ENCODE results near the gene ATP5F1C. TPM values are rescaled to one million over a fixed set of nuclear protein-coding genes. Genes with fewer than 3 reads are reported as not detected.

The ATP5F1C gene
- polyA plus RNA-seq, 1 of the 3 experiments (the other 2 are of a cell fraction): 299 TPM

DNA sequence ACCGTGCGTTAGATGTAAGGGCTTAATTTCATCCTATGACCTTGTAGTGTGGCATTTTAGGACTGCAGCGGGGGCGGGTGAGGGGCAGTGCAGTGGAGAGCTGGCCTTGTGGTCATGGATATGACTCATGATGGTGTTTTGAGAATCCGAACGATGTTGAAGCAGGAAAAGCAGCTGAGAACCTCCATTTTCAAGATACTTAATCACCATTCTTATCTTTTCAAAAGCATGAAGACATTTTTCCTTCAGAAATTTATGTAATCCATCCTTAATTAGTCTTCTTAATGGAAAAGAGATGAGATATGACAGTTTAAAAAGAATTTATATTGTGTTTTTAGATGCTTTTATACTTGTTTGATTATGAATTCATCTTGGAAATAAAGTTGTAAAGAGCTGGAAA, 9.6 kb downstream of the ATP5F1C start:
- no peaks in the 10 kb centered on the region for H3K9me3 ChIP-seq
- peak overlapping the region in 1 of 2 experiments; percentile 0; a peak in 1 of 4 replicates for H3K4me3 ChIP-seq (ENCODE audit: low read depth in 2 of 2, low read length in 1 of 2)
- H3F3A ChIP-seq (replicated peaks; ENCODE audit: insufficient read depth): peaks cover 35% of the 10 kb centered on the region
- no peaks in the 10 kb centered on the region for H3K27me3 ChIP-seq (ENCODE audit: insufficient read depth)
- peak overlapping the region; percentile 36; the same call in 1 of the 2 replicates for H3K9ac ChIP-seq
- H4K20me1 ChIP-seq (ENCODE audit: insufficient read depth): peaks cover 29% of the 10 kb centered on the region
- H3K4me1 ChIP-seq (ENCODE audit: control insufficient read depth in 1 of 2, insufficient read depth in 2 of 2, low read depth in 1 of 2, low read length in 1 of 2): peaks cover 0 to 18% of the 10 kb centered on the region in 2 experiments
- no peak overlapping the region for H2AFZ ChIP-seq (ENCODE audit: low read depth)
- ChIA-PET POLR2A (no interaction called here), CTCF (interaction anchor here (1.1 to 1.3 kb wide), 2 partner anchors 10 to 11 kb away, joined by 3 to 4 read pairs; partner anchors contain the start of genes ATP5F1C and KIN)
- H3K27ac ChIP-seq (ENCODE audit: low read depth in 2 of 2, low read length in 1 of 2): peak overlapping the region; percentile 13 to 88; a peak in 3 of 4 replicates
- 19% methylated on average over 6 of the region's 6 CpGs for WGBS (ENCODE audit: low lambda C conversion rate)
- DNase-seq: peak; percentile 17
- no peaks in the 10 kb centered on the region for H3K9me2 ChIP-seq
- peak overlapping the region; percentile 34 for H3K4me2 ChIP-seq
- H3K79me2 ChIP-seq (ENCODE audit: insufficient read depth): peaks cover 70% of the 10 kb centered on the region
- TF ChIP-seq SMC3 (IDR thresholded peaks at IDR 0.05; ENCODE audit: low read depth, low read length) (no peak), JUND (IDR thresholded peaks at IDR 0.05) (peak; percentile 91), EP300 (IDR thresholded peaks at IDR 0.05; ENCODE audit: borderline replicate concordance in 1 of 2, low read depth in 1 of 2, low read length in 1 of 2) (peak in 1 of 2 experiments; percentile 81; a peak in 1 of 4 replicates), FOSL2 (IDR thresholded peaks at IDR 0.05; ENCODE audit: borderline replicate concordance, low read depth) (peak; percentile 92), EZH2phosphoT487 (IDR thresholded peaks at IDR 0.05; ENCODE audit: borderline replicate concordance, low read depth) (no peak), MEF2A (IDR thresholded peaks at IDR 0.05; ENCODE audit: borderline replicate concordance, low read depth) (peak; percentile 46; the same call in 1 of the 2 replicates), TEAD4 (IDR thresholded peaks at IDR 0.05; ENCODE audit: borderline replicate concordance, insufficient read depth) (peak; percentile 80), RXRA (IDR thresholded peaks at IDR 0.05; ENCODE audit: borderline replicate concordance, low read depth) (peak; percentile 50; the same call in 1 of the 2 replicates), POLR2AphosphoS5 (IDR thresholded peaks at IDR 0.05; ENCODE audit: low read depth, low read length) (no peak), TAF1 (IDR thresholded peaks at IDR 0.05; ENCODE audit: borderline replicate concordance, low read depth, low read length) (no peak), GATA2 (CRISPR knock-in tag; IDR thresholded peaks at IDR 0.05) (no peak), NFIC (IDR thresholded peaks at IDR 0.05; ENCODE audit: borderline replicate concordance) (peak; percentile 55; the same call in 1 of the 2 replicates), FOXM1 (IDR thresholded peaks at IDR 0.05; ENCODE audit: low read depth) (no peak; the same call in 1 of the 2 replicates), GABPA (IDR thresholded peaks at IDR 0.05; ENCODE audit: low read depth) (no peak), RAD21 (IDR thresholded peaks at IDR 0.05; ENCODE audit: low read length) (no peak), YY1 (IDR thresholded peaks at IDR 0.05; ENCODE audit: low read depth) (peak; percentile 65; the same call in 1 of the 2 replicates), TCF12 (IDR thresholded peaks at IDR 0.05) (peak; percentile 77), MAX (IDR thresholded peaks at IDR 0.05; ENCODE audit: low read depth) (peak; percentile 69; the same call in 1 of the 2 replicates), IRF3 (IDR thresholded peaks at IDR 0.05; ENCODE audit: low read depth, low read length) (no peak), ELF1 (IDR thresholded peaks at IDR 0.05) (0 out of 2 replicates have a peak, but pooled peaks have one; percentile 12)
- TF ChIP-seq, protein P1, sequence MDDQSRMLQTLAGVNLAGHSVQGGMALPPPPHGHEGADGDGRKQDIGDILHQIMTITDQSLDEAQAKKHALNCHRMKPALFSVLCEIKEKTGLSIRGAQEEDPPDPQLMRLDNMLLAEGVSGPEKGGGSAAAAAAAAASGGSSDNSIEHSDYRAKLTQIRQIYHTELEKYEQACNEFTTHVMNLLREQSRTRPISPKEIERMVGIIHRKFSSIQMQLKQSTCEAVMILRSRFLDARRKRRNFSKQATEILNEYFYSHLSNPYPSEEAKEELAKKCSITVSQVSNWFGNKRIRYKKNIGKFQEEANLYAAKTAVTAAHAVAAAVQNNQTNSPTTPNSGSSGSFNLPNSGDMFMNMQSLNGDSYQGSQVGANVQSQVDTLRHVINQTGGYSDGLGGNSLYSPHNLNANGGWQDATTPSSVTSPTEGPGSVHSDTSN (IDR thresholded peaks at IDR 0.05): peak; percentile 83
- peaks cover 50 to 62% of the 10 kb centered on the region in 2 experiments for H3K36me3 ChIP-seq (replicated peaks in 1 of 2; ENCODE audit: control insufficient read depth in 1 of 2, insufficient read depth in 2 of 2, low read length in 1 of 2)

Data from SK-N-SH (cell line).